Liver (tissue), 9 donors: Measurements from ENCODE around the gene STRIP2. TPM values are rescaled to one million over a fixed set of nuclear protein-coding genes. Genes with fewer than 3 reads are reported as not detected.

ENCODE experiments used
- DNase-seq: peaks from one replicate; pipeline ENCODE4 v3.0.0-alpha.2; 2017; ENCODE audit warnings: low spot score
- H3K27ac ChIP-seq, 2 donors: one replicate each; pipeline ENCODE4 v1.7.0; 2013; ENCODE audit warnings: inconsistent platforms in 2 of 2, low read length in 2 of 2, control low read depth in 1 of 2, low read depth in 1 of 2, mild to moderate bottlenecking in 1 of 2
- H3K27me3 ChIP-seq, 4 donors: one replicate each; pipeline versions ENCODE4 v1.6.1 to v1.7.0; 2013; ENCODE audit warnings: low read length in 3 of 4, inconsistent platforms in 1 of 4, mild to moderate bottlenecking in 1 of 4, moderate library complexity in 1 of 4; ENCODE audit not compliant: control insufficient read depth in 4 of 4, insufficient read depth in 4 of 4
- H3K36me3 ChIP-seq, 4 donors: one replicate each; pipeline versions ENCODE4 v1.6.1 to v1.7.0; 2013; ENCODE audit warnings: low read length in 3 of 4, mild to moderate bottlenecking in 3 of 4, low read depth in 1 of 4, moderate library complexity in 1 of 4; ENCODE audit not compliant: control insufficient read depth in 4 of 4, insufficient read depth in 3 of 4
- H3K4me1 ChIP-seq, 4 donors: one replicate each; pipeline versions ENCODE4 v1.6.1 to v1.7.0; 2013; ENCODE audit warnings: low read length in 3 of 4, mild to moderate bottlenecking in 3 of 4, moderate library complexity in 1 of 4; ENCODE audit not compliant: control insufficient read depth in 4 of 4, insufficient read depth in 4 of 4
- H3K4me3 ChIP-seq, 3 donors: one replicate each; pipeline versions ENCODE4 v1.6.1 to v1.7.0; 2013; ENCODE audit warnings: low read length in 3 of 3, control low read depth in 1 of 3, low read depth in 1 of 3, mild to moderate bottlenecking in 1 of 3
- H3K9ac ChIP-seq, 2 donors: one replicate each; pipeline ENCODE4 v1.7.0; 2013; ENCODE audit warnings: low read length in 2 of 2, mild to moderate bottlenecking in 2 of 2, moderate library complexity in 2 of 2, control low read depth in 1 of 2, low read depth in 1 of 2
- H3K9me3 ChIP-seq, 4 donors: one replicate each; pipeline versions ENCODE4 v1.6.1 to v1.7.0; 2013; ENCODE audit warnings: low read length in 3 of 4; ENCODE audit not compliant: control insufficient read depth in 4 of 4
- ATF3 ChIP-seq: IDR thresholded peaks from 2 replicates; pipeline ENCODE4 v1.6.1; 2016; ENCODE audit warnings: antibody characterized with exemption
- CTCF ChIP-seq: fragments of 150-350 bp; IDR thresholded peaks from 2 replicates; pipeline ENCODE4 v1.5.1; 2017; ENCODE audit warnings: improper control_type of control experiment, low read depth, low read length; ENCODE audit not compliant: missing input control
- EGR1 ChIP-seq, 2 donors: IDR thresholded peaks; 2 replicates each; pipeline ENCODE4 v1.6.1; 2016 to 2018; ENCODE audit warnings: antibody characterized with exemption in 2 of 2, low read depth in 2 of 2
- FOXA1 ChIP-seq: IDR thresholded peaks from 2 replicates; pipeline ENCODE4 v1.6.1; 2016; ENCODE audit warnings: antibody characterized with exemption
- HNF4G ChIP-seq: IDR thresholded peaks from 2 replicates; pipeline ENCODE4 v1.6.1; 2016; ENCODE audit warnings: antibody characterized with exemption
- JUND ChIP-seq, 2 donors: IDR thresholded peaks; 2 replicates each; pipeline ENCODE4 v1.6.1; 2016; ENCODE audit warnings: antibody characterized with exemption in 2 of 2
- MAX ChIP-seq: IDR thresholded peaks from 2 replicates; pipeline ENCODE4 v1.6.1; 2016; ENCODE audit warnings: antibody characterized with exemption
- NR2F2 ChIP-seq: IDR thresholded peaks from 2 replicates; pipeline ENCODE4 v1.6.1; 2016; ENCODE audit warnings: antibody characterized with exemption
- RAD21 ChIP-seq, 2 donors: IDR thresholded peaks; 2 replicates each; pipeline ENCODE4 v1.6.1; 2016; ENCODE audit warnings: antibody characterized with exemption in 2 of 2, mild to moderate bottlenecking in 2 of 2
- REST ChIP-seq: IDR thresholded peaks from 2 replicates; pipeline ENCODE4 v1.6.1; 2016; ENCODE audit warnings: antibody characterized with exemption, mild to moderate bottlenecking
- RXRA ChIP-seq, 2 donors: IDR thresholded peaks; 2 replicates each; pipeline ENCODE4 v1.6.1; 2017 to 2018; ENCODE audit warnings: antibody characterized with exemption in 2 of 2, mild to moderate bottlenecking in 1 of 2
- SP1 ChIP-seq: IDR thresholded peaks from 2 replicates; pipeline ENCODE4 v1.6.1; 2018; ENCODE audit warnings: antibody characterized with exemption, mild to moderate bottlenecking
- TAF1 ChIP-seq: conservative IDR thresholded peaks from 2 replicates; pipeline ENCODE4 v1.6.1; 2016; ENCODE audit warnings: antibody characterized with exemption, mild to moderate bottlenecking
- YY1 ChIP-seq: IDR thresholded peaks from 2 replicates; pipeline ENCODE4 v1.6.1; 2016; ENCODE audit warnings: antibody characterized with exemption, mild to moderate bottlenecking
- ZBTB33 ChIP-seq: IDR thresholded peaks from 2 replicates; pipeline ENCODE4 v1.6.1; 2016; ENCODE audit warnings: antibody characterized with exemption
- WGBS: extraction: QIAGEN DNeasy Blood & Tissue Kit; methylation state at CpG from one replicate; pipeline ENCODE4 v1.1.7; 2013; 5-methylcytosine and 5-hydroxymethylcytosine counted together
- polyA plus RNA-seq, 2 donors: library from polyadenylated mRNA; stranded (reverse) in 1 of 2; unstranded in 1 of 2; fragments of 200-250 nt in 1 of 2; fragments of >200 nt in 1 of 2; fragmentation: Nextera tagmentation in 1 of 2; extraction: Ambion mirVana in 1 of 2; gene quantifications; one replicate each; pipeline versions ENCODE4 v1.2.1 to v1.2.3, GENCODE V29; 2013 to 2015
- total RNA-seq, 2 donors: library from RNA; depleted of rRNA; stranded (reverse); fragments of >200 nt; gene quantifications; one replicate each; pipeline ENCODE4 v1.2.3, GENCODE V29; 2014
- donor health status: healthy.
- donor health status: healthy.
- donor health status: healthy.
- donor health status: healthy.
- donor health status: healthy.

Gene STRIP2
- total and polyA plus RNA-seq, 4 donors = 0.18 to 4.8 (median 0.35) TPM

GRCh38 chr7:129437190-129437589 lies 3.0 kb downstream of the STRIP2 start:
- Histone ChIP-seq H3K4me1 (peaks cover 3 to 14% (median 12%) of the 10 kb centered on the region in 4 donors), H3K27me3 (no peaks in the 10 kb centered on the region), H3K4me3 (no peak overlapping the region), H3K36me3 (no peaks in the 10 kb centered on the region), H3K9me3 (no peaks in the 10 kb centered on the region), H3K9ac (no peak overlapping the region), H3K27ac (no peak overlapping the region)
- DNase-seq = no peak
- WGBS = 97% methylated on average over 5 of the region's 5 CpGs
- TF ChIP-seq YY1 (no peak), RXRA (IDR thresholded peaks at IDR 0.05) (no peak), REST (no peak), MAX (no peak), TAF1 (no peak), JUND (IDR thresholded peaks at IDR 0.05) (no peak), CTCF (no peak), SP1 (no peak), ZBTB33 (no peak), NR2F2 (no peak)

GRCh38 chr7:129438281-129438838 lies 4.1 kb downstream of the STRIP2 start:
- Histone ChIP-seq H3K27me3 (no peaks in the 10 kb centered on the region), H3K36me3 (no peaks in the 10 kb centered on the region), H3K4me1 (peaks cover 3 to 13% (median 11%) of the 10 kb centered on the region in 4 donors), H3K9ac (no peak overlapping the region), H3K4me3 (no peak overlapping the region), H3K27ac (no peak overlapping the region), H3K9me3 (no peaks in the 10 kb centered on the region)
- TF ChIP-seq RXRA (IDR thresholded peaks at IDR 0.05) (no peak), ATF3 (no peak), JUND (IDR thresholded peaks at IDR 0.05) (no peak), HNF4G (no peak), FOXA1 (no peak), EGR1 (IDR thresholded peaks at IDR 0.05; ENCODE audit: low read depth in 2 of 2) (no peak), RAD21 (IDR thresholded peaks at IDR 0.05) (no peak), NR2F2 (no peak)
- 97% methylated on average over 6 of the region's 6 CpGs for WGBS
- no peak for DNase-seq
